DMS79 treated with DMSO at 0.1 percent for 48 hours (cell line): ENCODE results near the gene GET4.
"Not testable (repeated sequence)": the region's sequence is repeated elsewhere in the genome, so short reads cannot be mapped to it uniquely, and the experiment has no call there.

ENCODE experiments used
- DNase-seq: peaks from one replicate; lab custom pipeline; 2025; lab: John Stamatoyannopoulos, UW

The GET4 gene

GRCh38 chr7:871900-872537, 4.3 kb upstream of the GET4 start:
- DNase-seq = no peak

- DNase-seq = not testable (repeated sequence)
Observed at GRCh38 chr7:872685-873084, 3.7 kb upstream of the GET4 start.

- peak; percentile 42 for DNase-seq
Observed at GRCh38 chr7:873367-874002, 2.9 kb upstream of the GET4 start.

GRCh38 chr7:874031-874749, 2.2 kb upstream of the GET4 start:
- DNase-seq = no peak

- no peak for DNase-seq
Observed at GRCh38 chr7:875051-875450, 1.3 kb upstream of the GET4 start.

GRCh38 chr7:875476-876076, 778 bp upstream of the GET4 start:
- no peak for DNase-seq

GRCh38 chr7:876972-877311, 588 bp downstream of the GET4 start:
- peak; percentile 19 for DNase-seq

GRCh38 chr7:877312-878232, 1.2 kb downstream of the GET4 start:
- DNase-seq = no peak

GRCh38 chr7:879093-879492, 2.7 kb downstream of the GET4 start:
- DNase-seq = no peak

GRCh38 chr7:879706-880105, 3.4 kb downstream of the GET4 start:
- DNase-seq = no peak

- no peak for DNase-seq
Observed at GRCh38 chr7:880450-880849, 4.1 kb downstream of the GET4 start.

- no peak for DNase-seq
Observed at GRCh38 chr7:881441-882234, 5.3 kb downstream of the GET4 start.

GRCh38 chr7:882336-883035, 6.1 kb downstream of the GET4 start:
- no peak for DNase-seq

- DNase-seq = no peak
Observed at GRCh38 chr7:883055-884021, 7.0 kb downstream of the GET4 start.

- no peak for DNase-seq
Observed at GRCh38 chr7:884191-885003, 8.0 kb downstream of the GET4 start.

GRCh38 chr7:885261-885892, 9.0 kb downstream of the GET4 start:
- no peak for DNase-seq

- no peak for DNase-seq
Observed at GRCh38 chr7:885893-886625, 9.7 kb downstream of the GET4 start.
